Mesodermal cell (in vitro differentiated cells): Measurements from ENCODE around the gene RBM10.

Experiments used
- H3K27ac ChIP-seq: 2 replicates; pipeline ENCODE4 v1.7.0; 2013; ENCODE audit warnings: mild to moderate bottlenecking, low read depth, low read length, moderate library complexity; ENCODE audit not compliant: severe bottlenecking
- H3K36me3 ChIP-seq: 2 replicates; pipeline ENCODE4 v1.7.1; 2013; ENCODE audit warnings: mild to moderate bottlenecking, low read length, moderate library complexity; ENCODE audit not compliant: control insufficient read depth, insufficient read depth
- H3K4me1 ChIP-seq: one replicate; pipeline ENCODE4 v1.7.1; 2013; ENCODE audit warnings: mild to moderate bottlenecking, low read length; ENCODE audit not compliant: insufficient read depth, control insufficient read depth, poor library complexity, severe bottlenecking
- H3K4me3 ChIP-seq: 2 replicates; pipeline ENCODE4 v1.7.0; 2013; ENCODE audit warnings: low read length, control low read depth, mild to moderate bottlenecking; ENCODE audit not compliant: insufficient read depth, poor library complexity, severe bottlenecking; ENCODE audit errors: extremely low read depth
- H3K9me3 ChIP-seq: 2 replicates; pipeline ENCODE4 v1.7.1; 2013; ENCODE audit warnings: mild to moderate bottlenecking, low read length, moderate library complexity; ENCODE audit not compliant: control insufficient read depth
- WGBS, 2 experiments: methylation state at CpG; one replicate each; pipeline ENCODE4 v1.1.5; 2013; ENCODE audit warnings: missing lambda C conversion rate in 2 of 2; ENCODE audit not compliant: insufficient coverage in 2 of 2; 5-methylcytosine and 5-hydroxymethylcytosine counted together

The RBM10 gene

GRCh38 chrX:47148946-47149345, 3.9 kb downstream of the RBM10 start:
- 100% methylated on average over 1 of the region's 2 CpGs; no CpG with 5 or more reads in 1 of the 2 experiments for WGBS, 2 experiments
- no peaks in the 10 kb centered on the region for H3K9me3 ChIP-seq
- H3K4me1 ChIP-seq, result no peaks in the 10 kb centered on the region
- no peak overlapping the region for H3K4me3 ChIP-seq
- H3K27ac ChIP-seq, result no peak overlapping the region
- peaks cover 30% of the 10 kb centered on the region for H3K36me3 ChIP-seq

DNA sequence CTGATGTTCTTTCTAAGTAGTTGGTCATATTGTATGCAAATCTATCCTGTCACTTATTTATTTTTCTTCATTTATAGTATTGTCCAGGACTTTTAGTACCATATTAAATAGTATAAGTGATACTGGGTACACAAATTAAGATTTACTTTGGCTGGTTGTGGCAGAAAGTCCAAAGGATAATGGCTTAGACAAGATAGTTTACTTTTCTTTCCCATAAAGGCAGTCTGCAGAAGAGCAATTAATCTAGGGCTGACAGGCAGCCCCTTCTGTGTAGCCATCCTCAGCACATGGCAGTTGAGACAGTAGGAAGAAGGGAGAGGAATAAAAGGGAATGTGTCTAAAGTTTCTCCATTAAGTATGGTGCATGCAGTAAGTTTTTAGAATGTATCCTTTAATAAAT, 6.4 kb downstream of the RBM10 start:
- Histone ChIP-seq H3K27ac (no peak overlapping the region), H3K4me3 (no peak overlapping the region), H3K9me3 (no peaks in the 10 kb centered on the region), H3K36me3 (peaks cover 49% of the 10 kb centered on the region), H3K4me1 (no peaks in the 10 kb centered on the region)

DNA sequence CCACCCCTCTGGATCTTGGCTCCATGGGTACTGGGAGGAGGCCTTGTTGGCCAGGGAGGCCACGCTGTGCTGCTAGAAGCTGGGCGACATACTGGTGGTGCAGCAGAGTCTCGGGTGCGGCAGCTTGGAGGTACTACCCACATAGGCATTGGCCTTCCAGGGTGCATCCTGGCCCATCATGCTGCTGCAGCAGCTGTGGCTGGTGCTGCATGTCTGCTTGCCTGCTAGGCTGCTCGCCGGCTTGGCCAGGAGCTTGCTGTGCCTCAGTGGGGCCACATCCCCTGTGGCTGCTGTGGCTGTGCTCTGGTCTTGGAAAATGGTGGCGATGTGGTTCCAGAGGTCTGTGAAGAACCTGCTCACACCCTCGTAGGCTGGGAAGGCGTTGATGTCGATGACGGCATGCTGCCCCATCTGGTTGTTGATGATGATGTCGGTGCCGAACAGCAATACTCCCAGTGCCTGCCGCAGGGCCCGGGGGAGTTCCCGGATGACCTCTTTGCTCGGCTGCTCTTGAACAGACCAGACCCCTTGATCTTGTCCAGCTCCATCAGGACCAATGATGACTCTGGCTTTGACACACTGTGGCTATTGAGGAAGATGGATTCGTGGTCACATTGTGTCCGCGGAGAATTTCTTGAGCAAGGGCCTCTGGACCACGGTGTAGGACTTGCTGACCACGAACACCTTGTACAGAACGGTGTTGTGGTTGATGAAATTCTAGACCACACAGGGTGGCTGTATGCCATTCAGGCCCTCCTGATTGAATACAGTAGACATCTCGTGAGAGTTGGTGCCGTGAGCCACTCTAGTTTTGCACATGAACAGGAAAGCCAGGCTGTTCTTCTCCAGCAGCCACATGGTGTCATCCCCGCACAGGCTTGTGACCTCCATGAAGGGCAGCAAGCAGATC, 11.8 kb downstream of the RBM10 start:
- Histone ChIP-seq H3K36me3 (peaks cover 60% of the 10 kb centered on the region), H3K4me3 (no peak overlapping the region), H3K9me3 (no peaks in the 10 kb centered on the region), H3K4me1 (no peaks in the 10 kb centered on the region), H3K27ac (no peak overlapping the region)
- 88 to 96% methylated on average over 14 to 21 of the region's 26 CpGs for WGBS, 2 experiments

DNA sequence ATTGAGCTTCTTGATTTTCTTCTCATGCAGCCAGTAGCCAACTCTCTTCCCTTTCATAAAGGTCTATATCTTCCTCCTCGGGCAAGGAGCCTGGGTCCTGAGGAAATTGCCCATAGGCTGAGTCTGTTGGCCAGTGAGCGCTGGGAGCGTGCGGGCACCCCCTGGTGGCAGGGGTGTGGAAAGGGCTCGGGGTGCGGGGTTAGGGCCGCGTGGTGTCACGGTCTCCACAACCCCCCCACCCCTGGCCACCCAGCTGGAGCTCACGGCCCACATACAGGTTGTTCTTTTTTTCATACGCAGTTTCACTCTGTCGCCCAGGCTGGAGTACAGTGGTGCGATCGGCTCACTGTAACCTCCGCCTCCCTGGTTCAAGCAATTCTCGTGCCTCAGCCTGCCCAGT, 13.1 kb downstream of the RBM10 start:
- H3K27ac ChIP-seq, result no peak overlapping the region
- H3K9me3 ChIP-seq, result no peaks in the 10 kb centered on the region
- H3K4me1 ChIP-seq, result no peaks in the 10 kb centered on the region
- WGBS, 2 experiments, result 88% methylated on average over 6 of the region's 16 CpGs; no CpG with 5 or more reads in 1 of the 2 experiments
- H3K36me3 ChIP-seq, result peaks cover 66% of the 10 kb centered on the region
- H3K4me3 ChIP-seq, result no peak overlapping the region

DNA sequence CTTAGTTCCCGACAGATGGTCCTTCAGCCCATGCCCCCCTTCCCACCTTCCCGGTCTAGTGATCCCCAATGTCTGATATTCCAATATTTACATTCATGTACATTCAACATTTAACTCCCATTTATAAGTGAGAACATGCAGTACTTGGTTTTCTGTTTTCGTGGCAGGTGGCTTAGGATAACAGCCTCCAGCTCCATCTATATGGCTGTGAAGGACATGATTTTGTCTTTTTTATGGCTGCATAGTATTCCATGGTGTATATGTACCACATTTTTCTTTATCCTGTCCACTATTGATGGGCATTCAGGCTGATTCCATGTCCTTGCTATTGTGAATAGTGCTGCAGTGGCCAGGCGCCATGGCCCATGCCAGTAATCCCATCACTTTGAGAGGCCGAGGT, 13.8 kb downstream of the RBM10 start:
- Histone ChIP-seq H3K4me3 (no peak overlapping the region), H3K36me3 (peaks cover 62% of the 10 kb centered on the region)

DNA sequence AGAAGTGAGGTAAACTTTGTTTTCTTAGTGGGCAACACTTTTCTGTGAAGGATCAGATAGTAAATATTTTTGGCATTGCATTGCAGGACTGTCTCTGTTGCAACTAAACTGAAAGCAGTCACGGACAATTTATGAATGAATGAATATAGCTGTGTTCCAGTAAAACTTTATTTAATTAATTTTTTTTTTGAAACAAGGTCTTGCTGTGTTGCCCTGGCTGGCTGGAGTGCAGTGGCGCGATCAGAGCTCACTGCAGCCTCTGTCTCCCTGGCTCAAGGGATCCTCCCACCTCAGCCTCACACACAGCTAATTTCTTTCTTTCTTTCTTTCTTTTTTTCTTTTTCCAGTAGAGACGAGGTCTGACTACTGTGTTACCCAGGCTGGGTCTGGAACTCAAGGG, 15.8 kb downstream of the RBM10 start:
- H3K36me3 ChIP-seq, result peaks cover 54% of the 10 kb centered on the region
- H3K4me1 ChIP-seq, result no peaks in the 10 kb centered on the region
- 100% methylated on average over 1 of the region's 4 CpGs; no CpG with 5 or more reads in 1 of the 2 experiments for WGBS, 2 experiments

More for the DNA sequence above, 13.8 kb downstream of the RBM10 start:
- no peak overlapping the region for H3K27ac ChIP-seq
- H3K4me1 ChIP-seq, result no peaks in the 10 kb centered on the region
- H3K9me3 ChIP-seq, result no peaks in the 10 kb centered on the region
- 90 to 96% methylated on average over 2 to 3 of the region's 5 CpGs for WGBS, 2 experiments

GRCh38 chrX:47162927-47163583, 18.0 kb downstream of the RBM10 start:
- 96 to 97% methylated on average over 4 to 5 of the region's 5 CpGs for whole genome bisulfite sequencing, 2 experiments
- H3K4me3 ChIP-seq, result no peak overlapping the region
- no peaks in the 10 kb centered on the region for H3K9me3 ChIP-seq
- peaks cover 32% of the 10 kb centered on the region for H3K36me3 ChIP-seq
- H3K27ac ChIP-seq, result no peak overlapping the region
- no peaks in the 10 kb centered on the region for H3K4me1 ChIP-seq

More for the DNA sequence above, 15.8 kb downstream of the RBM10 start:
- Histone ChIP-seq H3K27ac (no peak overlapping the region), H3K9me3 (no peaks in the 10 kb centered on the region), H3K4me3 (no peak overlapping the region)

DNA sequence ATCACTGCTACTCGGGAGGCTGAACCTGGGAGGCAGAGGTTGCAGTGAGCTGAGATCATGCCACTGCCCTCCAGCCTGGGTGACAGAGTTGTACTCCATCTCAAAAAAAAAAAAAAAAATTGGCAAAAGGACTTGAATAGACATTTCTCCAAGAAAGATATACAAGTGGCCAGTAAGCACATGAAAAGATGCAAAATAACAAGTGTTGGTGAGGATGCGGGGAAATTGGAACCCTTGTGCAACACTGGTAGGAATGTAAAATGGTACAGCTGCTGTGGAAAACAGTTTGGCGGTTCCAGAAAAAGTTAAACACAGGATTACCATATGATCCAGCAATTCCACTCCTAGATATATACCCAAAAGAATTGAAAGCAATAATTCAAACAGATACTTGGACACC, 19.4 kb downstream of the RBM10 start:
- no peak overlapping the region for H3K4me3 ChIP-seq
- peaks cover 29% of the 10 kb centered on the region for H3K36me3 ChIP-seq
- H3K27ac ChIP-seq, result no peak overlapping the region
- no peaks in the 10 kb centered on the region for H3K9me3 ChIP-seq
- WGBS, 2 experiments, result no CpG with 5 or more reads among the region's 3 CpGs
- H3K4me1 ChIP-seq, result no peaks in the 10 kb centered on the region

DNA sequence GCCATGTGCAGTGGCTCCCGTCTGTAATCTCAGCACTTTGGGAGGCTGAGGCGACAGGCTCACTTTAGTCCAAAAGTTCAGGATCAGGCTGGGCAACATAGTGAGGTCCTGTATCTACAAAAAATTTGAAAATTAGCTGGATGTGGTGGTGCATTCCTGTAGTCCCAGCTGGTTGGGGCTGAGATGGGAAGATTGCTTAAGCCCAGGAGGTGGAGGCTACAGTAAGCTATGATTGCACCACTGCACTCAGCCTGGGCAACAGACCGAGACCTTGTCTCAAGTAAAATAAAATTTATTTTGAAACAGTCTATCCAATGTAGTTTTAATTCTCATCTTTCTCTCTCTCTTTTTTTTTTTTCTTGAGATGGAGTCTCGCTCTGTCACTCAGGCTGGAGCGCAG, 21.1 kb downstream of the RBM10 start:
- 100% methylated on average over 2 of the region's 5 CpGs; no CpG with 5 or more reads in 1 of the 2 experiments for WGBS, 2 experiments
- no peak overlapping the region for H3K4me3 ChIP-seq
- no peaks in the 10 kb centered on the region for H3K4me1 ChIP-seq
- H3K36me3 ChIP-seq, result peaks cover 33% of the 10 kb centered on the region
- no peaks in the 10 kb centered on the region for H3K9me3 ChIP-seq
- H3K27ac ChIP-seq, result no peak overlapping the region

GRCh38 chrX:47168495-47169073, 23.6 kb downstream of the RBM10 start:
- no peaks in the 10 kb centered on the region for H3K4me1 ChIP-seq
- H3K4me3 ChIP-seq, result no peak overlapping the region
- H3K36me3 ChIP-seq, result peaks cover 39% of the 10 kb centered on the region
- no peaks in the 10 kb centered on the region for H3K9me3 ChIP-seq
- H3K27ac ChIP-seq, result no peak overlapping the region
- WGBS, 2 experiments, result 81 to 87% methylated on average over 4 to 5 of the region's 6 CpGs
